Measurements from ENCODE around the gene ANKRD9. TPM values are rescaled to one million over a fixed set of nuclear protein-coding genes. Genes with fewer than 3 reads are reported as not detected.

Gene ANKRD9
- total and polyA plus RNA-seq, 2 of the 13 experiments (the other 11 are each of a cell fraction or from before 2014, with no cell fraction given), result 10.0 to 15.0 TPM

DNA sequence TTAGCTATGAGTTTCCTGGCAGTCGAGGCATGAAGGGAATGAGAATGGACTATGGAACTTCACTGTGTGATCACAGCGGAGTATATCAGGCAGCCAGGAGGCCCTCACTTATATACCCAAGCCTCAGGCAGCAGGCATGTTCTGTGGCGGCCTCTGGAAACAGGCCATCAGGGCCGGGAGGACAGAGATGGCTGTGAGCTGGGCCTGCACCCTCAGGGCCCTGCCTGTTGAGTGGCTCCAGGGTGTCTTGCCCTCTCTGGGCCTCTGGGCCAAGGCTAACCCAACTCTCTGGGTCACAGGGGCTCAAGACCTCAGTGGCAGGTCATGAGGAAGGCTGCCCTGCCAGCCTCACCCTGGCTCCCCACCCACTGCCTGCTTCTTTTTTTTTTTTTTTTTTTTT lies 49.0 kb upstream of the ANKRD9 start (continued):
- TF ChIP-seq, protein P1, sequence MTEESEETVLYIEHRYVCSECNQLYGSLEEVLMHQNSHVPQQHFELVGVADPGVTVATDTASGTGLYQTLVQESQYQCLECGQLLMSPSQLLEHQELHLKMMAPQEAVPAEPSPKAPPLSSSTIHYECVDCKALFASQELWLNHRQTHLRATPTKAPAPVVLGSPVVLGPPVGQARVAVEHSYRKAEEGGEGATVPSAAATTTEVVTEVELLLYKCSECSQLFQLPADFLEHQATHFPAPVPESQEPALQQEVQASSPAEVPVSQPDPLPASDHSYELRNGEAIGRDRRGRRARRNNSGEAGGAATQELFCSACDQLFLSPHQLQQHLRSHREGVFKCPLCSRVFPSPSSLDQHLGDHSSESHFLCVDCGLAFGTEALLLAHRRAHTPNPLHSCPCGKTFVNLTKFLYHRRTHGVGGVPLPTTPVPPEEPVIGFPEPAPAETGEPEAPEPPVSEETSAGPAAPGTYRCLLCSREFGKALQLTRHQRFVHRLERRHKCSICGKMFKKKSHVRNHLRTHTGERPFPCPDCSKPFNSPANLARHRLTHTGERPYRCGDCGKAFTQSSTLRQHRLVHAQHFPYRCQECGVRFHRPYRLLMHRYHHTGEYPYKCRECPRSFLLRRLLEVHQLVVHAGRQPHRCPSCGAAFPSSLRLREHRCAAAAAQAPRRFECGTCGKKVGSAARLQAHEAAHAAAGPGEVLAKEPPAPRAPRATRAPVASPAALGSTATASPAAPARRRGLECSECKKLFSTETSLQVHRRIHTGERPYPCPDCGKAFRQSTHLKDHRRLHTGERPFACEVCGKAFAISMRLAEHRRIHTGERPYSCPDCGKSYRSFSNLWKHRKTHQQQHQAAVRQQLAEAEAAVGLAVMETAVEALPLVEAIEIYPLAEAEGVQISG (CRISPR knock-in tag; IDR thresholded peaks at IDR 0.05), result 0 out of 2 replicates have a peak, but pooled peaks have one; percentile 17
- no peak for TF ChIP-seq ZNF790 (CRISPR knock-in tag; IDR thresholded peaks at IDR 0.05; ENCODE audit: borderline replicate concordance)
- TF ChIP-seq HNF4G (IDR thresholded peaks at IDR 0.05; ENCODE audit: borderline replicate concordance, low read depth, low read length), result 0 out of 2 replicates have a peak, but pooled peaks have one; percentile 5
- TF ChIP-seq HNF4G (CRISPR knock-in tag; IDR thresholded peaks at IDR 0.05; ENCODE audit: borderline replicate concordance, low read depth), result no peak
- no peak for TF ChIP-seq KDM3A (CRISPR knock-in tag; IDR thresholded peaks at IDR 0.05; ENCODE audit: low read depth)
- no peak for TF ChIP-seq FOXK2 (IDR thresholded peaks at IDR 0.05)
- TF ChIP-seq ZNF761 (CRISPR knock-in tag; conservative IDR thresholded peaks at IDR 0.05), result no peak
- TF ChIP-seq KDM2A (CRISPR knock-in tag; IDR thresholded peaks at IDR 0.05; ENCODE audit: borderline replicate concordance, low read depth), result peak; percentile 44; the same call in 1 of the 2 replicates
- no peak for TF ChIP-seq ZNF704 (CRISPR knock-in tag; IDR thresholded peaks at IDR 0.05; ENCODE audit: borderline replicate concordance)
- TF ChIP-seq ATF1 (CRISPR knock-in tag; IDR thresholded peaks at IDR 0.05), result no peak
- no peak for TF ChIP-seq ZNF556 (CRISPR knock-in tag; IDR thresholded peaks at IDR 0.05; ENCODE audit: borderline replicate concordance)
- TF ChIP-seq SMAD3 (CRISPR knock-in tag; IDR thresholded peaks at IDR 0.05), result 0 out of 2 replicates have a peak, but pooled peaks have one; percentile 25
- TF ChIP-seq ZFY (CRISPR knock-in tag; IDR thresholded peaks at IDR 0.05), result peak; percentile 50
- no peak for TF ChIP-seq GMEB1 (CRISPR knock-in tag; IDR thresholded peaks at IDR 0.05; ENCODE audit: borderline replicate concordance)
- TF ChIP-seq, protein P2, sequence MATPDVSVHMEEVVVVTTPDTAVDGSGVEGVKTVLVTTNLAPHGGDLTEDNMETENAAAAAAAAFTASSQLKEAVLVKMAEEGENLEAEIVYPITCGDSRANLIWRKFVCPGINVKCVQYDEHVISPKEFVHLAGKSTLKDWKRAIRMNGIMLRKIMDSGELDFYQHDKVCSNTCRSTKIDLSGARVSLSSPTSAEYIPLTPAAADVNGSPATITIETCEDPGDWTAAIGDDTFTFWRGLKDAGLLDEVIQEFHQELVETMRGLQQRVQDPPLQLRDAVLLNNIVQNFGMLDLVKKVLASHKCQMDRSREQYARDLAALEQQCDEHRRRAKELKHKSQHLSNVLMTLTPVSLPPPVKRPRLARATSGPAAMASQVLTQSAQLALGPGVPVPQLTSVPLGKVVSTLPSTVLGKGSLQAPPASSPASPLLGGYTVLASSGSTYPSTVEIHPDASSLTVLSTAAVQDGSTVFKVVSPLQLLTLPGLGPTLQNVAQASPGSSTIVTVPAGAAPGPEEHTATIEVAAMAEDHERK (CRISPR knock-in tag; IDR thresholded peaks at IDR 0.05; ENCODE audit: low read depth), result no peak
- TF ChIP-seq XRCC5 (optimal IDR thresholded peaks at IDR 0.05; ENCODE audit: low read length), result no peak
- TF ChIP-seq ZNF768 (CRISPR knock-in tag; IDR thresholded peaks at IDR 0.05), result peak; percentile 96
- no peak for TF ChIP-seq ZFP36L1 (CRISPR knock-in tag; IDR thresholded peaks at IDR 0.05)
- TF ChIP-seq, protein P3, sequence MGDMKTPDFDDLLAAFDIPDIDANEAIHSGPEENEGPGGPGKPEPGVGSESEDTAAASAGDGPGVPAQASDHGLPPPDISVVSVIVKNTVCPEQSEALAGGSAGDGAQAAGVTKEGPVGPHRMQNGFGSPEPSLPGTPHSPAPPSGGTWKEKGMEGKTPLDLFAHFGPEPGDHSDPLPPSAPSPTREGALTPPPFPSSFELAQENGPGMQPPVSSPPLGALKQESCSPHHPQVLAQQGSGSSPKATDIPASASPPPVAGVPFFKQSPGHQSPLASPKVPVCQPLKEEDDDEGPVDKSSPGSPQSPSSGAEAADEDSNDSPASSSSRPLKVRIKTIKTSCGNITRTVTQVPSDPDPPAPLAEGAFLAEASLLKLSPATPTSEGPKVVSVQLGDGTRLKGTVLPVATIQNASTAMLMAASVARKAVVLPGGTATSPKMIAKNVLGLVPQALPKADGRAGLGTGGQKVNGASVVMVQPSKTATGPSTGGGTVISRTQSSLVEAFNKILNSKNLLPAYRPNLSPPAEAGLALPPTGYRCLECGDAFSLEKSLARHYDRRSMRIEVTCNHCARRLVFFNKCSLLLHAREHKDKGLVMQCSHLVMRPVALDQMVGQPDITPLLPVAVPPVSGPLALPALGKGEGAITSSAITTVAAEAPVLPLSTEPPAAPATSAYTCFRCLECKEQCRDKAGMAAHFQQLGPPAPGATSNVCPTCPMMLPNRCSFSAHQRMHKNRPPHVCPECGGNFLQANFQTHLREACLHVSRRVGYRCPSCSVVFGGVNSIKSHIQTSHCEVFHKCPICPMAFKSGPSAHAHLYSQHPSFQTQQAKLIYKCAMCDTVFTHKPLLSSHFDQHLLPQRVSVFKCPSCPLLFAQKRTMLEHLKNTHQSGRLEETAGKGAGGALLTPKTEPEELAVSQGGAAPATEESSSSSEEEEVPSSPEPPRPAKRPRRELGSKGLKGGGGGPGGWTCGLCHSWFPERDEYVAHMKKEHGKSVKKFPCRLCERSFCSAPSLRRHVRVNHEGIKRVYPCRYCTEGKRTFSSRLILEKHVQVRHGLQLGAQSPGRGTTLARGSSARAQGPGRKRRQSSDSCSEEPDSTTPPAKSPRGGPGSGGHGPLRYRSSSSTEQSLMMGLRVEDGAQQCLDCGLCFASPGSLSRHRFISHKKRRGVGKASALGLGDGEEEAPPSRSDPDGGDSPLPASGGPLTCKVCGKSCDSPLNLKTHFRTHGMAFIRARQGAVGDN (CRISPR knock-in tag; IDR thresholded peaks at IDR 0.05), result peak; percentile 50
- no peak for TF ChIP-seq MYNN (CRISPR knock-in tag; IDR thresholded peaks at IDR 0.05; ENCODE audit: low read depth)
